Stimulated activated CD8-positive, alpha-beta memory T cell treated with anti-CD3 and anti-CD28 coated beads, Interleukin-12 subunit alpha, Interleukin-12 subunit beta, amount 100 ng/mL, for 24 hours (primary cell): ENCODE data around the gene PLIN5.

Source experiments
- DNase-seq: peaks from one replicate; pipeline ENCODE4 v3.0.0-alpha.2; 2020; ENCODE audit errors: extremely low read depth

Gene PLIN5

DNA sequence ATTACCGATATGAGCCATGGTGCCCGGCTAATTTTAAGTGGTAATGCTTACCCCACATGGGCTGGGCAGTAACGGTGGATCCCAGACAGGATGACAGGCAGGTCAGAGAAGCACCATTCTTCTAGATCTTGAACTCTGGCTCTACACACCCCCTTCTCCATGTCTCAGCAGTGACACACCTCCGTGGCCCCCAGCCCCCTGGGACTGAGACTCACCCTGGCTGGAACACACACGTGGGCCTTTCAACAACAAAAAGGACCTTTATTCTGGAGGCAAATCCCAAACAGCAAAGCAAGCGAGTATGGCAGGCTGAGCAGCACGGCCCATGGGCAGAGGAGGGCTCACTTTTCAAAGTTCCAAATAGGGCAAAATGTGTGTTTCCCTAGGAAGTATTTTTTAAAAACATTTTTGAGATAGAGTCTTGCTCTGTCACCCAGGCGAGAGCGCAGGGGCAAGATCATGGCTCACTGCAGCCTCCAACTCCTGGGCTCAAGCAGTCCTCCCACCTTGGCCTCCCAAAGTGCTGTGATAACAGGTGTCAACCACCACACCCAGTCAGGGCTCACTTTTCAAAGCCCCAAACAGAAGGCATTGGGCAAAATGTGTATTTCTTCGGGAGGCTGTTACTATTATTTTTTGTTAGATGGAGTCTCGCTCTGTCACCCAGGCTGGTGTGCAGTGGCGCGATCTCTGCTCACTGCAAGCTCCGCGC, 12.6 kb downstream of the PLIN5 start:
- no peak for DNase-seq

- DNase-seq: no peak
Observed at GRCh38 chr19:4521888-4522242, 13.2 kb downstream of the PLIN5 start.

DNA sequence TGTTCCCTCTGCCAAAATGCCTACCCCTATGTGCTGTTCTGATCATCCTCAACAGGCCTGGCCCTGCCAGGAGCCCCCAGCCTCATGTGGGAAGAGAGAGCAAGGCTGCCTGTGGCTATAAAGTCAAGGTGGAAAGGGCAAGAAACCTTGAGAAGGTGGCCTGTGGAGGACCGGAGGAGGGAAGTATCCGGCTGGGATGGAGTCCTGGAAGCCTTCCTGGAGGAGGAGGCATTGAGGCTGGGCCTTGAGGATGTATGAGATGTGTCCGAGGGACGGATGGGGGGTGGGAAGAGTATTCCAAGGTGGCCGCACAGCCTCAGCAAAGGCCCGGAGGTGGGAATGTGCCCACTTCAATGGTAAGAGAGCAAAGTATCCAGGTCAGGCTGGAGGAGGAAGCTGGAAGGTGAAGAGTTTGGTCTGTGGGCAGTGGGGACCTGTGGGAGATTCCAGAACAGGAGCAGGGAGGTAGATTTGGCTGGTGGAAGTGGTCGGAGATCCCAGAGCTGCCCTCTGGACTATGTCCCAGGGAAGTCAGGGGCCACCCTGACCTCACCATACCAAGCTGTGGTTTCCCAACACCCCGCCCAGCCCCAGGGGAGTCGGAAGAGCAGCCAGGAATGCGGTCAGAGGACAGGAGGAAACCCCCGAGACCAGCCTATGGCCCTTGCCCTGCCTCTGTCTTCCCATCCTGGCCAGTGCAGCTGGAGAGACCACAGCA, 13.7 kb downstream of the PLIN5 start:
- DNase-seq: no peak

- no peak for DNase-seq
Observed at GRCh38 chr19:4519521-4520277, 15.3 kb downstream of the PLIN5 start.

- no peak for DNase-seq
Observed at GRCh38 chr19:4519172-4519496, 15.9 kb downstream of the PLIN5 start.

DNA sequence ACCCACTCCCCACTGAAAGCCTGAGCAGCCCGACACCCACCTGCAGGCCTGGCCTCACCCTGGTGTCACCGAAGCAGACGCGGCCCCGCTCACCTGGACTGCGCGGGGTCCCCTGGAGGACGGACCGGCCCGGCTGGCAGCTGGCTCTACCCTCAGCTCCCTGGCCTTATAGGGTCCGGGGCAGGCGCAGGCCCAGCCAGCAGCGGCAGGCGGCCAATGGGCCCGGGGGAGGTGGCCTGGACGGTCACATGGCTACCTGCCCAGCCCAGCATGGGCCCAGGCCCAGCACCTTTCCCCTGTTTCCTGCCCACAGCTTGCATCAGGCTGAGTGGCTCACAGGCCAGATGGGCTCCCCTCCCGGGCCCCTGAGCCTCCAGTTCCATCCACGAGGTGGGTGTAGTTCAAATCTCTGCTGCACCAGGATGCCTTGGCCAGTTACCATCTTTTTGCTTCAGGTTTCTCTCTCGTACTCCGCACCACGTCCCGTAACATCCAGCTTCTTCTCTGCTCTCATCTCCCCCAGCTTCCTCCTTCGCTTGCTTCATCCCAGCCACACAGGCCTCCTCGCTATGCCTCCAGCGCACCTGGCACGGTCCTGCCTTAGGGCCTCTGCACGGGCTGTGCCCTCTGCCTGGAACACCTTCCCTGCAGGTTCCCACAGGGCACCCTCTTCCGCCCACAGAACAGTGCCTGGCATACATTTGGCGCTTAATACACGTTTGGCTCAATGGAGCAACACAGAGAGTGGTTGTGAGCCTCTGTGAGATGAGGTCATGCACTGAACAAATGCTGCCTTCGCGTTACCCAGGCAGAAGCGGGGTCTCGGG, 16.5 kb downstream of the PLIN5 start, which contains the start of gene PLIN4:
Gene PLIN4 (minus strand): TSS at position 142 of the 827 bp plus-strand sequence. CDS start 214 bp downstream, outside the sequence.
- no peak for DNase-seq

GRCh38 chr19:4517451-4518057, 17.5 kb downstream of the PLIN5 start:
- DNase-seq: no peak

GRCh38 chr19:4516939-4517300, 18.1 kb downstream of the PLIN5 start:
- no peak for DNase-seq

- no peak for DNase-seq
Observed at GRCh38 chr19:4516199-4516938, 18.7 kb downstream of the PLIN5 start.

- no peak for DNase-seq
Observed at GRCh38 chr19:4515732-4516131, 19.3 kb downstream of the PLIN5 start.

DNA sequence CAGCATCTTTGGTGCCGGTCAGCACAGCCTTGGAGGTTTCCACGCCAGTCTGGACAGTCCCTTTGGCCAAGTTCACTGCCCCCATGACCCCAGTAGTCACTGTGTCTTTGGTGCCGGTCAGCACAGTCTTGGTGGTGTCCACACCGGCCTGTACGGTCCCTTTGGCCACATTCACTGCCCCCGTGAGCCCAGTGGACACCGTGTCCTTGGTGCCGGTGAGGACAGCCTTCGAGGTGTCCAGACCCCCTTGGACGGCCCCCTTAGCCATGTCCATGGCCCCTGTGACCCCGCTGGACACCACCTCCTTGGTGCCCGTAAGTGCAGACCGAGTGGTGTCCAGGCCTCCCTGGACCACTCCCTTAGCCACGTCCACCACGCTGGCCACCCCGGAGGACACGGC, 21.8 kb downstream of the PLIN5 start:
- no peak for DNase-seq

DNA sequence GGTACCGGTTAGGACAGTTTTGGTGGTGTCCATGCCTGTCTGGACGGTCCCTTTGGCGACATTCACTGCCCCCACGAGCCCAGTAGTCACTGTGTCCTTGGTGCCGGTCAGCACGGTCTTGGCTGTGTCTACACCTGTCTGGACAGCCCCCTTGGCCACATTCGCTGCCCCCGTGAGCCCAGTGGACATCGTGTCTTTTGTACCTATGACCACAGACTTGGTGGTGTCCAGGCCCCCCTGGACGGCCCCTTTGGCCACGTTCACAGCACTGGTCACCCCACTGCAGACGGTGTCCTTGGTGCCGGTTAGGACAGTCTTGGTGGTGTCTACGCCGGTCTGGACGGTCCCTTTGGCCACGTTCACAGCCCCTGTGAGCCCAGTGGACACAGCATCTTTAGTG, 23.0 kb downstream of the PLIN5 start:
- DNase-seq: no peak

DNA sequence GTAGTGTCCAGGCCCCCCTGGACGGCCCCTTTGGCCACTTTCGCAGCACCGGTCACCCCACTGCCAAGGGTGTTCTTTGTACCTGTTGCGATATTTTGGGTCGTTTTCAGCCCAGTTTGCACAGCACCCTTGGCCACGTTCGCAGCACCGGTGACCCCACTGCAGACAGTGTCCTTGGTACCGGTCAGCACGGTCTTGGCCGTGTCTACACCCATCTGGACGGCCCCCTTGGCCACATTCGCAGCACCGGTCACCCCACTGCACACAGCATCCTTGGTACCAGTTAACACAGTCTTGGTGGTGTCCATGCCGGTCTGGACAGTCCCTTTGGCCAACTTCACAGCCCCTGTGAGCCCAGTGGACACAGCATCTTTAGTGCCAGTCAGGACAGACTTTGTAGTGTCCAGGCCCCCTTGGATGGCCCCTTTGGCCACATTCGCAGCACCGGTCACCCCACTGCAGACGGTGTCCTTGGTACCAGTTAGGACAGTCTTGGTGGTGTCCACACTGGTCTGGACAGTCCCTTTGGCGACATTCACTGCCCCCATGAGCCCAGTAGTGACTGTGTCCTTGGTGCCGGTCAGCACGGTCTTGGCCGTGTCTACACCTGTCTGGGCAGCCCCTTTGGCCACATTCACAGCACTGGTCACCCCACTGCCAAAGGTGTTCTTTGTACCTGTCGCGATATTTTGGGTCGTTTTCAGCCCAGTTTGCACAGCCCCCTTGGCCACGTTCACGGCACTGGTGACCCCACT, 23.5 kb downstream of the PLIN5 start:
- DNase-seq: no peak

- DNase-seq: no peak
Observed at GRCh38 chr19:4510435-4511255, 24.4 kb downstream of the PLIN5 start.

DNA sequence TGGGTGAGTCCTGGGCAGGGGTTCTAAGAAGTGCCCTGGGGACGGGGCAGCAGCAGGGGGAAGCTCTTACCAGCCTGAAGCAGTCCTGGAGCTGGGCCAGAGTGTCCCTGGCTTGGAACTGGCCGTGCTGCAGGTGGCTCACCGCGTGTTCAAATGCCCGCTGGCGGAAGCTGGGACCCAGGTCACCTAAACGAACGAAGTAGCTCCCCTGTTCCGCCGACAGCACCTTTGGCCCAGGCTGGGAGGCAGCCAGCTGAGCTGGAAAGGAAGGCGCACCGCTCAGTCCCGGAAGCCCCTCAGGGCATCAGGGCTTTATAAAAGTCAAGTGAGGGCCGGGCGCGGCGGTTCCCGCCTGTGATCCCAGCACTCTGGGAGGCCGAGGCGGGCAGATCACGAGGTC, 26.3 kb downstream of the PLIN5 start:
- no peak for DNase-seq

GRCh38 chr19:4507804-4508203, 27.2 kb downstream of the PLIN5 start:
- DNase-seq: no peak

- no peak for DNase-seq
Observed at GRCh38 chr19:4507150-4507452, 27.9 kb downstream of the PLIN5 start.

- no peak for DNase-seq
Observed at GRCh38 chr19:4506449-4507149, 28.4 kb downstream of the PLIN5 start.
